Neutrophil (primary cell): Measurements from ENCODE around the gene GRIK3.

Experiments
- H3K27ac ChIP-seq: fragments of 200-600 bp; sonication (generic); 2 replicates; pipeline ENCODE4 v1.5.1; 2016; ENCODE audit warnings: mild to moderate bottlenecking, moderate library complexity
- H3K27me3 ChIP-seq: fragments of 200-600 bp; sonication (generic); 2 replicates; pipeline ENCODE4 v1.6.0; 2016; ENCODE audit warnings: mild to moderate bottlenecking
- H3K36me3 ChIP-seq: fragments of 200-600 bp; sonication (generic); 2 replicates; pipeline ENCODE4 v1.5.1; 2017
- H3K4me1 ChIP-seq, 2 experiments: fragments of 200-600 bp in 1 of 2; sonication (generic) in 1 of 2; 1 replicate in 1 of 2; 2 replicates in 1 of 2; pipeline versions ENCODE4 v1.5.1 to v1.6.1; 2013 to 2016; ENCODE audit warnings: low read depth in 1 of 2, low read length in 1 of 2, mild to moderate bottlenecking in 1 of 2, moderate library complexity in 1 of 2; ENCODE audit not compliant: control insufficient read depth in 1 of 2, insufficient read depth in 1 of 2
- H3K4me3 ChIP-seq, 2 experiments: fragments of 200-600 bp in 1 of 2; sonication (generic) in 1 of 2; 1 replicate in 1 of 2; 2 replicates in 1 of 2; pipeline ENCODE4 v1.5.1; 2013 to 2016; ENCODE audit warnings: low read depth in 1 of 2, low read length in 1 of 2, mild to moderate bottlenecking in 1 of 2, moderate library complexity in 1 of 2
- H3K9me3 ChIP-seq: fragments of 200-600 bp; sonication (generic); 2 replicates; pipeline ENCODE4 v1.5.1; 2016
- TF ChIP-seq, protein P1 (sequence below): fragments of 200-600 bp; sonication (generic); IDR thresholded peaks from 2 replicates; pipeline ENCODE4 v1.5.1; 2016; ENCODE audit warnings: antibody characterized with exemption

GRIK3 gene

GRCh38 chr1:37015713-37016112 lies 18.6 kb downstream of the GRIK3 start:
- no peak overlapping the region for H3K4me3 ChIP-seq
- H3K4me1 ChIP-seq: no peaks in the 10 kb centered on the region
- H3K36me3 ChIP-seq: no peaks in the 10 kb centered on the region
- TF ChIP-seq, protein P1, sequence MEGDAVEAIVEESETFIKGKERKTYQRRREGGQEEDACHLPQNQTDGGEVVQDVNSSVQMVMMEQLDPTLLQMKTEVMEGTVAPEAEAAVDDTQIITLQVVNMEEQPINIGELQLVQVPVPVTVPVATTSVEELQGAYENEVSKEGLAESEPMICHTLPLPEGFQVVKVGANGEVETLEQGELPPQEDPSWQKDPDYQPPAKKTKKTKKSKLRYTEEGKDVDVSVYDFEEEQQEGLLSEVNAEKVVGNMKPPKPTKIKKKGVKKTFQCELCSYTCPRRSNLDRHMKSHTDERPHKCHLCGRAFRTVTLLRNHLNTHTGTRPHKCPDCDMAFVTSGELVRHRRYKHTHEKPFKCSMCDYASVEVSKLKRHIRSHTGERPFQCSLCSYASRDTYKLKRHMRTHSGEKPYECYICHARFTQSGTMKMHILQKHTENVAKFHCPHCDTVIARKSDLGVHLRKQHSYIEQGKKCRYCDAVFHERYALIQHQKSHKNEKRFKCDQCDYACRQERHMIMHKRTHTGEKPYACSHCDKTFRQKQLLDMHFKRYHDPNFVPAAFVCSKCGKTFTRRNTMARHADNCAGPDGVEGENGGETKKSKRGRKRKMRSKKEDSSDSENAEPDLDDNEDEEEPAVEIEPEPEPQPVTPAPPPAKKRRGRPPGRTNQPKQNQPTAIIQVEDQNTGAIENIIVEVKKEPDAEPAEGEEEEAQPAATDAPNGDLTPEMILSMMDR: no peak
- H3K27ac ChIP-seq: no peak overlapping the region
- no peaks in the 10 kb centered on the region for H3K9me3 ChIP-seq
- peaks cover 7% of the 10 kb centered on the region for H3K27me3 ChIP-seq

GRCh38 chr1:37012226-37012625 lies 22.1 kb downstream of the GRIK3 start:
- Histone ChIP-seq H3K4me1 (no peaks in the 10 kb centered on the region), H3K27ac (no peak overlapping the region), H3K9me3 (no peaks in the 10 kb centered on the region), H3K27me3 (no peaks in the 10 kb centered on the region), H3K4me3 (no peak overlapping the region), H3K36me3 (no peaks in the 10 kb centered on the region)
- TF ChIP-seq, protein P1: no peak

- no peaks in the 10 kb centered on the region for H3K4me1 ChIP-seq
- H3K4me3 ChIP-seq: no peak overlapping the region
- no peak overlapping the region for H3K27ac ChIP-seq
- no peaks in the 10 kb centered on the region for H3K27me3 ChIP-seq
- TF ChIP-seq, protein P1: no peak
- H3K9me3 ChIP-seq: no peaks in the 10 kb centered on the region
- H3K36me3 ChIP-seq: no peaks in the 10 kb centered on the region
Measured at GRCh38 chr1:37010011-37010410, 24.3 kb downstream of the GRIK3 start.

- H3K27ac ChIP-seq: no peak overlapping the region
- H3K4me3 ChIP-seq: no peak overlapping the region
- no peaks in the 10 kb centered on the region for H3K36me3 ChIP-seq
- no peaks in the 10 kb centered on the region for H3K27me3 ChIP-seq
- no peaks in the 10 kb centered on the region for H3K4me1 ChIP-seq
- no peaks in the 10 kb centered on the region for H3K9me3 ChIP-seq
- TF ChIP-seq, protein P1: no peak
Measured at GRCh38 chr1:37009521-37009920, 24.8 kb downstream of the GRIK3 start.

GRCh38 chr1:37006132-37006868 lies 28.0 kb downstream of the GRIK3 start:
- no peak overlapping the region for H3K27ac ChIP-seq
- no peak overlapping the region for H3K4me3 ChIP-seq
- TF ChIP-seq, protein P1: no peak
- no peaks in the 10 kb centered on the region for H3K27me3 ChIP-seq
- H3K36me3 ChIP-seq: no peaks in the 10 kb centered on the region
- no peaks in the 10 kb centered on the region for H3K4me1 ChIP-seq
- no peaks in the 10 kb centered on the region for H3K9me3 ChIP-seq
